Liver (tissue), 3 donors: ENCODE data around the gene CDHR4.

ENCODE experiments used
- CTCF ChIP-seq: fragments of 150-350 bp; IDR thresholded peaks from 2 replicates; pipeline ENCODE4 v1.5.1; 2017; ENCODE audit warnings: improper control_type of control experiment, low read depth, low read length; ENCODE audit not compliant: missing input control
- MAX ChIP-seq: IDR thresholded peaks from 2 replicates; pipeline ENCODE4 v1.6.1; 2016; ENCODE audit warnings: antibody characterized with exemption
- SP1 ChIP-seq: IDR thresholded peaks from 2 replicates; pipeline ENCODE4 v1.6.1; 2018; ENCODE audit warnings: antibody characterized with exemption, mild to moderate bottlenecking
- YY1 ChIP-seq: IDR thresholded peaks from 2 replicates; pipeline ENCODE4 v1.6.1; 2016; ENCODE audit warnings: antibody characterized with exemption, mild to moderate bottlenecking
- ZBTB33 ChIP-seq: IDR thresholded peaks from 2 replicates; pipeline ENCODE4 v1.6.1; 2016; ENCODE audit warnings: antibody characterized with exemption
- TF ChIP-seq, protein P1 (sequence below): IDR thresholded peaks from 2 replicates; pipeline ENCODE4 v1.6.1; 2016; ENCODE audit warnings: antibody characterized with exemption
- donor health status: healthy.
- donor health status: healthy.

GRCh38 chr3:49841806-49842205 is 42.1 kb upstream of the CDHR4 start:
- TF ChIP-seq ZBTB33 (no peak), CTCF (no peak), YY1 (no peak), MAX (no peak), SP1 (no peak)
- TF ChIP-seq, protein P1, sequence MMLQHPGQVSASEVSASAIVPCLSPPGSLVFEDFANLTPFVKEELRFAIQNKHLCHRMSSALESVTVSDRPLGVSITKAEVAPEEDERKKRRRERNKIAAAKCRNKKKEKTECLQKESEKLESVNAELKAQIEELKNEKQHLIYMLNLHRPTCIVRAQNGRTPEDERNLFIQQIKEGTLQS, result no peak
